Activated T-cell treated with anti-CD3 and anti-CD28 coated beads, Interleukin-2, amount 50 U/mL, for 72 hours (primary cell): ENCODE data around the gene NRN1. TPM values are rescaled to one million over a fixed set of nuclear protein-coding genes. Genes with fewer than 3 reads are reported as not detected.
A peak's percentile ranks its signal among the peaks of the same experiment; 100 is the strongest.

Source experiments
- ATAC-seq, 2 donors: fragments of 150-1000 bp; cut with Tn5 transposase; replicated peaks in 1 of 2; 2 replicates each; pipeline ENCODE4 v1.10.0; 2021; ENCODE audit warnings: moderate library complexity in 2 of 2, mild to moderate bottlenecking in 1 of 2
- DNase-seq, 2 donors: peaks; one replicate each; pipeline ENCODE4 v3.0.0; 2021 to 2022; ENCODE audit warnings: mixed read lengths in 1 of 2
- H3K27ac Mint-ChIP-seq: one replicate; pipeline ENCODE4 v1.8.0; 2022; ENCODE audit warnings: mild to moderate bottlenecking, moderate library complexity, mixed read lengths
- H3K27me3 Mint-ChIP-seq: one replicate; pipeline ENCODE4 v1.8.0; 2022; ENCODE audit warnings: low read depth, mixed read lengths
- H3K36me3 Mint-ChIP-seq, 2 donors: one replicate each; pipeline ENCODE4 v1.8.0; 2022; ENCODE audit warnings: mixed read lengths in 2 of 2, mild to moderate bottlenecking in 1 of 2; ENCODE audit not compliant: insufficient read depth in 2 of 2
- H3K4me1 Mint-ChIP-seq: one replicate; pipeline ENCODE4 v1.8.0; 2022; ENCODE audit warnings: low read depth, mixed read lengths
- H3K4me3 Mint-ChIP-seq, 2 donors: one replicate each; pipeline ENCODE4 v1.8.0; 2022; ENCODE audit warnings: mild to moderate bottlenecking in 2 of 2, mixed read lengths in 2 of 2, moderate library complexity in 2 of 2
- H3K9me3 Mint-ChIP-seq, 2 donors: one replicate each; pipeline ENCODE4 v1.8.0; 2022; ENCODE audit warnings: mixed read lengths in 2 of 2
- total RNA-seq, 2 donors: library from RNA; stranded (reverse); gene quantifications; one replicate each; pipeline ENCODE4 v1.2.3, GENCODE V29; 2022

Gene NRN1
- total RNA-seq, 2 donors from 2014 or later = 2.5 to 3.3 TPM

- Mint-ChIP-seq H3K4me1 (peaks cover 79% of the 10 kb centered on the region), H3K4me3 (peak overlapping the region; percentile 71 to 77), H3K27me3 (peaks cover 90% of the 10 kb centered on the region), H3K36me3 (peaks cover 9 to 10% of the 10 kb centered on the region in 2 donors), H3K27ac (peak overlapping the region; percentile 44), H3K9me3 (peaks cover 0 to 5% of the 10 kb centered on the region in 2 donors)
- no peak for DNase-seq
- ATAC-seq = no peak
These were observed 7.7 kb downstream of the NRN1 start for GRCh38 chr6:5998711-5999687.

- DNase-seq (no peak), ATAC-seq (no peak)
- H3K36me3 Mint-ChIP-seq = peaks cover 8 to 9% of the 10 kb centered on the region in 2 donors
- peaks cover 92% of the 10 kb centered on the region for H3K27me3 Mint-ChIP-seq
- peaks cover 73% of the 10 kb centered on the region for H3K4me1 Mint-ChIP-seq
- peaks cover 0 to 5% of the 10 kb centered on the region in 2 donors for H3K9me3 Mint-ChIP-seq
- no peak overlapping the region for H3K27ac Mint-ChIP-seq
- H3K4me3 Mint-ChIP-seq = peak overlapping the region; percentile 89 to 93
These were observed 8.5 kb downstream of the NRN1 start for GRCh38 chr6:5998236-5998635.

DNA sequence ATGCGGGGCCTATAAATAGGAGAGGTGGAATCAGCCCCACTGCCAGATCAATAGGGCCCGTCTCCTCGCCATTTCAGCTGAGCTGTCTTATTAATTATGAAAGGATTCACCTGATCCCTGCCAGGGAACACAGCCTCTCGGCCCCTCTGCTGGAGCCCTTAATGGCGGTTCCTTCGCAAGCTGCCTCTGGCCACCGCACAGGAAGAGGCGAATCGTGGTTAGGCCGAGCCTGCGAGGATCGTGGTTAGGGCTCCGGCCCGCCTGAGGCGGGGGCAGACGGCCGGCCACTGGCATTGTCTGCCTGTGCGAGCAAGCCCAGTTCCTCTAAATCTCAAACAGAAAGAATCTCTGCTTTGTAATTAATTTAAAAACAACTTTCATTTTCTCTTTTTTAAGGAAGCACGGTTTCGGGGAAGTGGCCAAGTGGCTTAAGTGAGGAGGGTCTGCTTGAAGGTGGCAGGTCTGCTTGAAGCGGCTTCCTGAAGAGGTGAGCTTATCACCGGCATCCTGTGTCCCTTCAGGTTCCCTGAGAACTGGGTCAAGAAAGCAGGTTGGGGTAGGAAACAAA lies 9.2 kb downstream of the NRN1 start:
- Mint-ChIP-seq H3K27me3 (peaks cover 92% of the 10 kb centered on the region), H3K4me1 (peaks cover 66% of the 10 kb centered on the region), H3K4me3 (peak overlapping the region; percentile 89 to 93), H3K9me3 (peaks cover 0 to 5% of the 10 kb centered on the region in 2 donors), H3K27ac (no peak overlapping the region), H3K36me3 (peaks cover 7 to 8% of the 10 kb centered on the region in 2 donors)
- DNase-seq (no peak), ATAC-seq (peak; percentile 10 to 12)

DNA sequence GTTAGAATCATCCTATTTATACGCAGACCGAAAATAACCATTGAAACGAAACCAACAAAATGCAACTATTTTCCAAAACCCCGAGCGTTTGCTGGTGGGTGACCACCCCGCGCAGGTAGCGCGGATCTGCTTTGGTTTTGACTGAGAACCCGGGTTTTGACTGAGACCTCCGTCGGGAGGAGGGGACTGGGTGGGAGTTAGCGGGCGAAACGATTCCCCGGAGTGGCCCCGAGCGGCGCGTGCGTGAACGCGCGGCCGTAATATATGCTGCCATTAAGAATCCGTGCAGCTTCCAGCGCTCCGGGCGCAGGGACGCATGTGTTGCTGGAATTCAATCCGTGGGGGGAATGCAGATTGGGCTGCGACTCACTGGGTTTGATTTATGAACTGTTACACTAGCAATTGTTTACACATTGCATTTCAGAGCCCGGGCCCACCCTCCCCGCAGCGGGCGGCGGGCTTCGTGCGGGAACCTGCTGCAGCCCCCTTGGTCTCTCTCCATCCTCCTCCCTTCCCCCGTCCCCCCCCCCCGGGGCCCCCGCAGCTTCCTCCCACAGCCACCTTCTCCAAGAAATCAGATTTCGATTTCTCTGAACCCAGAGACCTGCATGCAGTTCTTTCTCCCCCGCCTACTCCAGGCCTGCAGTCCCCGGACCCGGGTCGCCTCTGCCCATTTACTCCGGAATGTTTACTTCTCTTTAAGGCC lies 9.9 kb downstream of the NRN1 start:
- H3K4me1 Mint-ChIP-seq = peaks cover 61% of the 10 kb centered on the region
- H3K36me3 Mint-ChIP-seq = peaks cover 7 to 8% of the 10 kb centered on the region in 2 donors
- no peak overlapping the region for H3K27ac Mint-ChIP-seq
- DNase-seq (no peak), ATAC-seq (peak; percentile 36 to 41)
- peaks cover 92% of the 10 kb centered on the region for H3K27me3 Mint-ChIP-seq
- peak overlapping the region; percentile 89 to 93 for H3K4me3 Mint-ChIP-seq
- H3K9me3 Mint-ChIP-seq = peaks cover 0 to 5% of the 10 kb centered on the region in 2 donors

- DNase-seq (no peak), ATAC-seq (peak in 1 of 2 donors; percentile 22)
- peaks cover 87% of the 10 kb centered on the region for H3K27me3 Mint-ChIP-seq
- peaks cover 58% of the 10 kb centered on the region for H3K4me1 Mint-ChIP-seq
- peak overlapping the region; percentile 89 to 93 for H3K4me3 Mint-ChIP-seq
- peaks cover 7 to 8% of the 10 kb centered on the region in 2 donors for H3K36me3 Mint-ChIP-seq
- no peak overlapping the region for H3K27ac Mint-ChIP-seq
- peaks cover 0 to 5% of the 10 kb centered on the region in 2 donors for H3K9me3 Mint-ChIP-seq
These were observed 10.6 kb downstream of the NRN1 start for GRCh38 chr6:5995949-5996713.

DNA sequence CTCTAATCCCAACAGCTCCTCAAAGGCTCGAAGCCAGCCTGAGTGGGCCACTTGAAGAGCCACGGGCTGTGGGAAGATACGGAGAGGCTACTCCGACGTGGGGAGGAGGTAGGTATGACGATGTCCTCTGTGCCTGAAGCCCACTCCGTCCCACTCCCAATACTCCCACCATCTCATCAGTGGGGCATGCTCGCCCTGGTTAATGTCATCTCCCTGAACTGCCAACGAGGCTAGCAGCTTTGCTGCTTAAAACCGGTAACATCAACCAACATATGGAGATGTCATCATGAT lies 11.1 kb downstream of the NRN1 start:
- H3K4me1 Mint-ChIP-seq = peaks cover 58% of the 10 kb centered on the region
- no peak overlapping the region for H3K27ac Mint-ChIP-seq
- no peak for ATAC-seq
- peaks cover 85% of the 10 kb centered on the region for H3K27me3 Mint-ChIP-seq
- H3K36me3 Mint-ChIP-seq = peaks cover 7 to 8% of the 10 kb centered on the region in 2 donors
- DNase-seq = no peak
- peak overlapping the region; percentile 89 to 93 for H3K4me3 Mint-ChIP-seq
- peaks cover 0 to 5% of the 10 kb centered on the region in 2 donors for H3K9me3 Mint-ChIP-seq

DNA sequence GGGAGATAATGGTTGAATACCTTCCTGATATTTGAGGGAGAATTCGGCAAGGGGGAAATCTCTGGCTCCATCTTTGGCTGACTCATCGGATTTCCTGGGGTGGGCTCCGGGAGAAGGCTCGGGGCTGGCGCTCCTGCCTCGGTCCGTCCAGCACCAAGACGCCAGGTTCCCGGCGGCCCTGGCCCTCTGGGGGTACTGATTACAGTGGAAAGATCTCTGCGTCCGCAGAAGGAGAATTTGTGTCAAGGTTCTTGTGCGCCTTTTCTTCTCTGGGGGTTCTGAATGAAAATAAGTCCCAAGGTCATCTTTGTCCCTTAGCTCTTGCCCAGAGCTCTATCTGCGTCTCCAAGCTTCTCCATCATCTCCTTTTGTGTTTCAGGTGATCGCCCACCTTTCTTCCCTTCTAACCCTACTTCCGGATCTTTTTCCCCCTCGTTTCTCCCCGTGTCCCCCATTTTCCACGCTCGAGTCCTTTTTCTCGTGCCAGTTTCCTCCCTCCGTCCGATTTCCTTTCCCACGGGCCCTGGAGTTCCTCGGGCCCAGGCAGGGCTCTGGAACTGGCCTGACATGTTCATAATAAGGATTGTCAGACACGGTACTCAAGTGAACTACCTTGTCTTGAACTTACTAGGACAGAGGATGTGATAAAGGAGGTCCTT lies 11.6 kb downstream of the NRN1 start:
- peaks cover 54% of the 10 kb centered on the region for H3K4me1 Mint-ChIP-seq
- peaks cover 3 to 5% of the 10 kb centered on the region in 2 donors for H3K36me3 Mint-ChIP-seq
- H3K9me3 Mint-ChIP-seq = peaks cover 0 to 1% of the 10 kb centered on the region in 2 donors
- no peak for DNase-seq
- H3K4me3 Mint-ChIP-seq = peak overlapping the region; percentile 89 to 93
- ATAC-seq = no peak
- H3K27ac Mint-ChIP-seq = no peak overlapping the region
- peaks cover 82% of the 10 kb centered on the region for H3K27me3 Mint-ChIP-seq

DNA sequence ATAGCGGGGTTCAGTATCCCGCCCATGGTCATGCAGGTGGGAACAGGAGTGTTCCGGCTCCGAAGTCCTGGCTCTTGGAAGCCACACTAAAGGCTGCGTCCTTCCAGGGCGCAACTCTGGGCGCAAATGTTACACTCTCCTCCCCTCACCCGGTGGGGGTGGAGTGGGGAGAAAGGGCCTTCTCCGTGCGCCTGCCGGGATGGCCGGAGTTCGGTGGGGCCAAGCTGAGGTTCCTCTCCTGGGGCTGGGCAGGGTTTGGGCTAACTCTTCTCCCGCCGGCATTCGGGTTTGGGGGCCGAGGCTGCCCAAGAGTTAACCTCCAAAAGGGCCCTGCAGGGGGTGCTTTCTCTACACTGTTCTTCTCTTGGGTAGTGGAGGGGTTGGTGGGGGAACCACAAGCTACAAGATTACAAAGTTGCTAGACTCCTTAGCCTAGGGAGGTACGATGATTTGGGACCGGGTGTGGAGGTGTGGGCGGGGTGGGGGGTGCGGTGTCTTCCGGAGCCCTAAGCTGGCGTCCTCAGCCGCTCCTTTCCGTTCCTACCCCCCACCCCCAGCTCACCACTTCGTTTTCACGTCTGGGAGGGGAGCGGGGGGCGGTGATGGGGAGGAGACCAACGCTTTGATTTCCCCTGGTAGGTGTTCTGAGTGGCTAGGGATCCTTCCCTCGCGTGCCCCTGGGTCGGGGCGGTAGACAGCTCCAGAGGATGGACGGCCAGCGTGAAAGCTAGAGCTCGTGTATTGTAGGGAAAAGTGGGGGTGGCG lies 12.3 kb downstream of the NRN1 start:
- Mint-ChIP-seq H3K4me3 (peak overlapping the region; percentile 89 to 93), H3K4me1 (peaks cover 47% of the 10 kb centered on the region), H3K27ac (no peak overlapping the region), H3K36me3 (no peaks in the 10 kb centered on the region), H3K9me3 (no peaks in the 10 kb centered on the region), H3K27me3 (peaks cover 82% of the 10 kb centered on the region)
- peak; percentile 54 to 61 for ATAC-seq
- DNase-seq = peak in 1 of 2 donors; percentile 32

DNA sequence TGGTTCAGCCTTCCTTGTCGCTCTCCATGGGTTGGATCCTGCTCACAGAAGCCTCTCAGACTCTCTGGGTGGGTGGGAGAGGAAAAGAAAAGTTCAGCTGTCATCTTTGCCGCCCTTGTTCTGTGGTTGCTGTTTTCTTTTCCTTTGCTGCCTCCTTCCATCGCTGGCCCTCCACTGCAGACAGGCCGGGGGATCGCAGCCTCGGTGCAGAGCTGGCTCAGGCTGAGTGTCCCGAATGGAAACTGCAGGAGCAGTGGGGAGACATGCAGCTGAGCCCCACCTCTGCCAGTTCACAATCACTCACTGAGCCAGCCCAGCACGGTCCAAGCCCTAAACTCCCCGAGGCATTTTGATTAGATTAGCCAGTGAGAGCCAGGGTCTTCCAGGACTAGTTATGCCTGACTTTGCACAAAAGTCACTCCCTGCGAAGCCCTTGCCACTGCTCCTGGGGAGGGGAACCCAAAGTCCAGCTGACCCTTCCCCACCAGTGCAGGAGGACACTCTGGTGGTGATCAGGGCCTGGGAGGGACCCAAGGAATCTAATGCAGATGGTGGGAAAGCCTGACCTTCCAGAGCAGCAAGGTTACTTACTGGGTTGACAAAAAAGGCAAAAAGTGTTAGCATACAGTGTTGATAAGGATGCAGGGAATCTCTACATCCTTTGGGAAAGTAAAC lies 14.0 kb downstream of the NRN1 start:
- peaks cover 79% of the 10 kb centered on the region for H3K27me3 Mint-ChIP-seq
- no peak overlapping the region for H3K4me3 Mint-ChIP-seq
- H3K27ac Mint-ChIP-seq = no peak overlapping the region
- H3K9me3 Mint-ChIP-seq = no peaks in the 10 kb centered on the region
- no peak for DNase-seq
- H3K4me1 Mint-ChIP-seq = peaks cover 39% of the 10 kb centered on the region
- ATAC-seq = no peak
- peaks cover 0 to 3% of the 10 kb centered on the region in 2 donors for H3K36me3 Mint-ChIP-seq

- Mint-ChIP-seq H3K4me3 (no peak overlapping the region), H3K4me1 (peaks cover 32% of the 10 kb centered on the region), H3K9me3 (no peaks in the 10 kb centered on the region), H3K27ac (no peak overlapping the region), H3K27me3 (peaks cover 79% of the 10 kb centered on the region), H3K36me3 (peaks cover 0 to 3% of the 10 kb centered on the region in 2 donors)
- no peak for ATAC-seq
- DNase-seq = no peak
These were observed 15.9 kb downstream of the NRN1 start for GRCh38 chr6:5990786-5991185.

DNA sequence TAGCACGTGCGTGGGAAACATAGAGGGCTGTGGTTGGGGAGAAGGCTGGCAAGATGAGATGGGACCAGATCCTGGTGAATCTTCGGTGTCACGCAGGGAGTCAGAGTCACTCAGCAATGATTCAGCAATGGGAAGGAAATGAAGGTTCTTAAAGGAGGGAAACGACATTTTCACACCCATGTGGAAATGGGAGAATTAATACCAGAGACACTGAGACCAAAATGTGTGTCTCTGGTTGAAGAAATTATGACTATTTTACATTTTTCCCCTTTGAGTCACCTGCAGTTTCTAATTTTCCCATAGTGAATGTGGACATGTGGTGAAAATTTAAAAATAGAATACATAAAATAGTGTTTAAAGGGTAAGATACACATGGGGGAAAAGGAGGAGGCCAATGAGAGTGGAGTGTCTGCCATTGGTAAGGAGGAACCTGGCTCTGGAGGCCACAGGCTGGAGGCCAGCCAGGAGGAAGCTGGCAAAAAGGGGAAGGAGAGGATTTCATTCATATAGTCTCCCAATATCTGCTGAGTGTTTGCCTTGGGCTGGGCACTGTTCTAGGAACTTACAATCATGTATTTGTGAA lies 17.5 kb downstream of the NRN1 start:
- ATAC-seq = no peak
- H3K27me3 Mint-ChIP-seq = peaks cover 71% of the 10 kb centered on the region

More for the DNA sequence above, 17.5 kb downstream of the NRN1 start:
- Mint-ChIP-seq H3K36me3 (peaks cover 0 to 3% of the 10 kb centered on the region in 2 donors), H3K4me1 (peaks cover 26% of the 10 kb centered on the region), H3K27ac (no peak overlapping the region), H3K4me3 (no peak overlapping the region), H3K9me3 (no peaks in the 10 kb centered on the region)
- DNase-seq = no peak
